K562 (cell line): ENCODE measurements around the gene NEK2. TPM values are rescaled to one million over a fixed set of nuclear protein-coding genes. Genes with fewer than 3 reads are reported as not detected.
A peak's percentile ranks its signal among the peaks of the same experiment; 100 is the strongest.

Experiments
- ASH1L ChIP-seq: fragments of 450-650 bp; IDR thresholded peaks from 2 replicates; pipeline ENCODE4 v1.6.1; 2018; ENCODE audit warnings: borderline replicate concordance, mild to moderate bottlenecking, low read depth; ENCODE audit not compliant: partially characterized antibody
- GTF2F1 ChIP-seq: IDR thresholded peaks from 2 replicates; pipeline ENCODE4 v1.6.1; 2011; ENCODE audit warnings: low read depth, low read length, improper control_type of control experiment
- MNT ChIP-seq, 2 experiments: fragments of 450-650 bp; conservative IDR thresholded peaks; 2 replicates each; pipeline ENCODE4 v1.6.1; 2017; ENCODE audit warnings: mild to moderate bottlenecking in 2 of 2, moderate library complexity in 2 of 2
- MYC ChIP-seq, 2 experiments: fragments of 250-450 bp in 1 of 2; sonication (Bioruptor Pico) in 1 of 2; IDR thresholded peaks; 2 replicates each; pipeline versions ENCODE4 v1.5.1 to v1.6.1; 2012 to 2021; ENCODE audit warnings: low read depth in 2 of 2, borderline replicate concordance in 1 of 2, improper control_type of control experiment in 1 of 2, low read length in 1 of 2, mild to moderate bottlenecking in 1 of 2, moderate library complexity in 1 of 2
- NR2C1 ChIP-seq, 2 experiments: fragments of 450-650 bp; IDR thresholded peaks; 2 replicates each; pipeline ENCODE4 v1.6.1; 2017; ENCODE audit warnings: mild to moderate bottlenecking in 2 of 2, antibody characterized with exemption in 1 of 2, inconsistent platforms in 1 of 2, missing compliant biosample characterization in 1 of 2, missing genetic modification characterization in 1 of 2
- RBM14 ChIP-seq: fragments of 200-400 bp; formaldehyde crosslinking; IDR thresholded peaks from 2 replicates; pipeline ENCODE4 v1.6.1; 2018; ENCODE audit warnings: low read depth, mild to moderate bottlenecking, low read length, moderate library complexity, borderline replicate concordance; ENCODE audit not compliant: insufficient read depth
- YY1 ChIP-seq, 3 experiments: IDR thresholded peaks; 2 replicates each; pipeline ENCODE4 v1.6.1; 2011; ENCODE audit warnings: low read length in 2 of 3, mild to moderate bottlenecking in 2 of 3, moderate library complexity in 2 of 3, borderline replicate concordance in 1 of 3, control low read depth in 1 of 3, low read depth in 1 of 3; ENCODE audit not compliant: insufficient read depth in 3 of 3, insufficient replicate concordance in 2 of 3, control insufficient read depth in 1 of 3, insufficient read length in 1 of 3; ENCODE audit errors: extremely low read depth in 1 of 3
- ZNF316 ChIP-seq: fragments of 450-650 bp; IDR thresholded peaks from 2 replicates; pipeline ENCODE4 v1.6.1; 2016
- ZNF592 ChIP-seq: fragments of 450-650 bp; IDR thresholded peaks from 2 replicates; pipeline ENCODE4 v1.6.1; 2017; ENCODE audit warnings: antibody characterized with exemption, mild to moderate bottlenecking
- ZSCAN32 ChIP-seq: fragments of 450-650 bp; formaldehyde crosslinking; IDR thresholded peaks from 2 replicates; pipeline ENCODE4 v1.4.0; 2020; ENCODE audit warnings: mild to moderate bottlenecking, moderate library complexity
- polyA plus RNA-seq, 8 experiments: library from polyadenylated mRNA; depleted of rRNA in 4 of 8; stranded (reverse) in 5 of 8; unstranded in 3 of 8; fragments of >200 nt; fragmentation: Nextera tagmentation in 2 of 8; fragmentation: Illumina TruSeq in 1 of 8; extraction: Ambion mirVana in 2 of 8; extraction: Trizol in 1 of 8; gene quantifications; 2 replicates each; pipeline versions ENCODE4 v1.2.1 to v1.2.3, GENCODE V29; 2011 to 2014; ENCODE audit warnings: inconsistent platforms in 1 of 8, missing spikeins in 1 of 8
- total RNA-seq, 7 experiments: library from RNA; depleted of rRNA in 6 of 7; stranded (reverse); fragments of >200 nt in 6 of 7; fragmentation: Illumina TruSeq in 2 of 7; extraction: Trizol in 2 of 7; gene quantifications; 2 replicates each; pipeline versions ENCODE4 v1.2.1 to v1.2.3, GENCODE V29; 2011 to 2021; ENCODE audit warnings: low replicate concordance in 1 of 7

NEK2 gene
- total and polyA plus RNA-seq, 9 of the 15 experiments (the other 6 are each of a cell fraction or from before 2014, with no cell fraction given): 30.0 to 74.7 (median 66.4) TPM

- no peak for TF ChIP-seq ASH1L
- TF ChIP-seq GTF2F1: no peak
- TF ChIP-seq RBM14: no peak
- peak in 1 of 2 experiments; percentile 57; a peak in 2 of 4 replicates for TF ChIP-seq MNT (conservative IDR thresholded peaks at IDR 0.05)
- TF ChIP-seq ZNF316: 0 out of 2 replicates have a peak, but pooled peaks have one; percentile 0
- no peak for TF ChIP-seq NR2C1 (IDR thresholded peaks at IDR 0.05)
- 0 out of 2 replicates have a peak, but pooled peaks have one; percentile 7 for TF ChIP-seq NR2C1 (tag; IDR thresholded peaks at IDR 0.05)
- TF ChIP-seq MYC (IDR thresholded peaks at IDR 0.05; ENCODE audit: low read depth, low read length): peak; percentile 77; the same call in 1 of the 2 replicates
- TF ChIP-seq MYC (CRISPR knock-in tag; IDR thresholded peaks at IDR 0.05; ENCODE audit: borderline replicate concordance, low read depth): no peak
- TF ChIP-seq ZNF592: 0 out of 2 replicates have a peak, but pooled peaks have one; percentile 32
- peak in 1 of 3 experiments; percentile 14 for TF ChIP-seq YY1 (IDR thresholded peaks at IDR 0.05; ENCODE audit: borderline replicate concordance in 1 of 3, control insufficient read depth in 1 of 3, extremely low read depth in 1 of 3, insufficient read depth in 3 of 3, insufficient read length in 1 of 3, insufficient replicate concordance in 2 of 3, low read depth in 1 of 3, low read length in 2 of 3)
- TF ChIP-seq ZSCAN32: no peak
Measured at GRCh38 chr1:211711315-211711705, 35.9 kb upstream of the NEK2 start (continued).
